D721Med (cell line): ENCODE data around the gene CLCF1.

Experiments
- DNase-seq: peaks from one replicate; pipeline ENCODE4 v3.0.0; 2011; ENCODE audit warnings: low spot score; ENCODE audit not compliant: insufficient read length
- FAIRE-seq: peaks from 2 replicates; lab custom pipeline; 2011; peaks lifted over from hg19 to GRCh38; lab: Jason Lieb, UNC
- TF ChIP-seq, protein P1 (sequence below): IDR thresholded peaks from 2 replicates; pipeline ENCODE4 v1.5.1; 2012; ENCODE audit warnings: mild to moderate bottlenecking, control low read depth; ENCODE audit not compliant: insufficient read depth; ENCODE audit errors: missing control alignments

The CLCF1 gene

DNA sequence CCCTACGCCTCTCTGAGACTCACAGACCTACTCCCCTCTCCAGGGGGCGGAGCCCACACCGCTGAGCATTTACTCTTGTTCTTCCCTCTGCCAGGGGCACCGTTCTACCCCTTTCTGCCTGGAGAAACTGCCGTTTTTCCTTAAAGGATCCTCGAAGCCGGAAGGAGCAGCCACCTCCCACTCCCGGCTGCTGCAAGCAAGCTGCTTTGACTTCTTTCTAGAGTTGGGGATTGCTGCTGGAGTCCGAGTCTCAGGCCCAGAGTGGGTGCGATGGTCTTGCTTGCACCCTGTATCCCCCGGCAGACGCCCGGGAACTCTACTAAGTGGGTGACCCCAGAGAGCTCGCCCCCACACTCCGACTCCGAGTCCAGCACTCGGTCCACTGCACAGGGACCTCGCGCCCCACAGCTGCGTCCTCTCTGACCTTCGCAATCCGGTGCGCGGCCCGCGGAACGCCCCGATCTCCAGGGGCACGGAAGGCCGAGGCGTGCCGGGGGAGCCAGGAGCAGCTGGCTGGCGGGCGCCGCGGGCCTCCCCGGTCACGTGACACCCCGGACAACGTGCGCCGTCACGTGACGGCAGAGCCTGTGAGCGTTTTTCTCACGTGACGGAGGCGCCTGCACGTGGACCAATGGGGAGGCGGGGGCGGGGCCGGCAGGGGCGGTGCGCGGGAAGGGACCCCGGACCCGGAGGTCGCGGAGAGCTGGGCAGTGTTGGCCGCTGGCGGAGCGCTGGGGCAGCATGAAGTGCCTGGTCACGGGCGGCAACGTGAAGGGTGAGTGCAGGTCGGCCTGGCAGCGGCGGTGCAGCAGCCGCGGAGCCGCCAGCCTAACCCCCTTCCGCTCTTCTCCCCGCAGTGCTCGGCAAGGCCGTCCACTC lies 18.1 kb upstream of the CLCF1 start, which contains the start of gene RAD9A:
TSS of gene RAD9A (plus strand) at position 683 of the 879 bp plus-strand sequence. CDS start at position 742, 59 bp downstream.
- DNase-seq (peak; percentile 100), FAIRE-seq (no peak)
- TF ChIP-seq, protein P1, sequence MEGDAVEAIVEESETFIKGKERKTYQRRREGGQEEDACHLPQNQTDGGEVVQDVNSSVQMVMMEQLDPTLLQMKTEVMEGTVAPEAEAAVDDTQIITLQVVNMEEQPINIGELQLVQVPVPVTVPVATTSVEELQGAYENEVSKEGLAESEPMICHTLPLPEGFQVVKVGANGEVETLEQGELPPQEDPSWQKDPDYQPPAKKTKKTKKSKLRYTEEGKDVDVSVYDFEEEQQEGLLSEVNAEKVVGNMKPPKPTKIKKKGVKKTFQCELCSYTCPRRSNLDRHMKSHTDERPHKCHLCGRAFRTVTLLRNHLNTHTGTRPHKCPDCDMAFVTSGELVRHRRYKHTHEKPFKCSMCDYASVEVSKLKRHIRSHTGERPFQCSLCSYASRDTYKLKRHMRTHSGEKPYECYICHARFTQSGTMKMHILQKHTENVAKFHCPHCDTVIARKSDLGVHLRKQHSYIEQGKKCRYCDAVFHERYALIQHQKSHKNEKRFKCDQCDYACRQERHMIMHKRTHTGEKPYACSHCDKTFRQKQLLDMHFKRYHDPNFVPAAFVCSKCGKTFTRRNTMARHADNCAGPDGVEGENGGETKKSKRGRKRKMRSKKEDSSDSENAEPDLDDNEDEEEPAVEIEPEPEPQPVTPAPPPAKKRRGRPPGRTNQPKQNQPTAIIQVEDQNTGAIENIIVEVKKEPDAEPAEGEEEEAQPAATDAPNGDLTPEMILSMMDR, result no peak

DNA sequence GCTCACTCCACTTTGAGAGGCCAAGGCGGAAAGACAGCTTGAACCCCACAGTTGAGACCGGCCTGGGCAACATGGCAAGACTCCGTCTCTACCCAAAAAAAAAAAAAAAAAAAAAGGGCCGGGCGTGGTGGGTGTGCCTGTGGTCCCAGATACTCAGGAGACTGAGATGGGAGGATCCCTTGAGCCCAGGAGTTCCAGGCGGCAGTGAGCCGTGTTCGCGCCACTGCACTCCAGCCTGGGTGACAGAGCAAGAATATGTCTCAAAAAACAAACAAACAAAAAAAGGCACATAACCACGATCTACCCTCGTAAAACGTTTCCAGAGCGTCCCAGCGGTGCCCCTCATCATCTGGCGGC lies 17.5 kb upstream of the CLCF1 start:
- TF ChIP-seq, protein P1, result no peak
- FAIRE-seq, result no peak
- DNase-seq, result no peak

DNA sequence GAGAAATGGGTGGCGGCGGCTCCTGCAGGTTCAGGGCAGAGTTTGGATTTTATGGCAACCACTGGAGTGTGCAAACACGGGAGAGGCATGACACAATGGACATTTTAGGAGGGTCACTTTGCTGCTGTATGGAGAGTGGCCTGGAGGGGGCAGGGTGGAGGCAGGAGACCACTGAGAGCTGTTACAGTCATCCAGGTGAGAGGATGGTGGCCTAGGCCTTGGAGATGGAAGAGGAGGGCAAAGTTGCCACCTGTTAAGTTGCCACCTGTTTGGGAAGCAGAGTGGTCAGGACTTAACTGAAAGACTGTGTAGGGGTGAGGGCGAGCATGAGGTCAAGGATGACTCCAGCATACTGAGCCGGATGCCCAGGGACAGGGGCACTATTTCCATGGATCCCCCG lies 16.1 kb upstream of the CLCF1 start:
- FAIRE-seq (no peak), DNase-seq (no peak)
- TF ChIP-seq, protein P1, result peak; percentile 54

DNA sequence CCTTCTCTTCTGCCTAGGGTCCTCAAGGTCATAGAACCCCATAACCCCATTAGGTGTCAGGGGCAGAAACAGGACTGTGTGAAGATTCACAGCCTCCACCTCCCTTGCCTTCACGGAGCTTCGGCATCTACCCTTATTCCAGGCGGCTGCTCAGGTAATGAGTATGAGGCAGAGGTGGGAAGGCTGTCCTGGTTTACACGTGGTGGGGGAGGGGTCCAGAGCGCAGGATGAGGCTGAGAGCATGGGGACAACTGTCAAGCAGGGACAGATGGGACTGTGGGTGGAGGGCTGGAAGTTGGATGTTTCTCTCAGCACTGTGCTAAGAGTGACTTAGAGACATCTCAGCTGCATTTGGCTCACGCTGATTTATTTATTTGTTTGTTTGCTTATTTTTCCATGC lies 14.1 kb upstream of the CLCF1 start:
- no peak for FAIRE-seq
- DNase-seq, result no peak
- TF ChIP-seq, protein P1, result no peak

DNA sequence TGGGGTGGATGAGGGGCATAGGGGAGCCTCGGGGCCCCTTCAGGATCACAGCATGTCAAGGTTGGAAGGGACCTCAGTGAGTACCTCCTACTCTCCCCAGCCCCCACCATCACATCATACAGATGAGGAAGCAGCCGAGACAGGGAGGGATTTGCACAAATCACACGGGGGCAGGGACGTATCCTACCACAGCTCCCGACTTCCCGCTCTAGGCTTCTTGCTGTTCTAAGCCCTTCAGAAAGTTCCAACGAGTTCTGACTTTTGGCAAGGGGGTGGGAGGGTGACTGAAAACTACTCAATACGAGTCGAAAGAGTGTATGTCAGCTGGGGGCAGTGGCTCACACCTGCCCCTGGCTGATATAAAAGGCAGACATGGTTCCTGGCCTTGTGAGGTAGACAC lies 13.7 kb upstream of the CLCF1 start:
- FAIRE-seq, result no peak
- TF ChIP-seq, protein P1, result no peak
- no peak for DNase-seq

DNA sequence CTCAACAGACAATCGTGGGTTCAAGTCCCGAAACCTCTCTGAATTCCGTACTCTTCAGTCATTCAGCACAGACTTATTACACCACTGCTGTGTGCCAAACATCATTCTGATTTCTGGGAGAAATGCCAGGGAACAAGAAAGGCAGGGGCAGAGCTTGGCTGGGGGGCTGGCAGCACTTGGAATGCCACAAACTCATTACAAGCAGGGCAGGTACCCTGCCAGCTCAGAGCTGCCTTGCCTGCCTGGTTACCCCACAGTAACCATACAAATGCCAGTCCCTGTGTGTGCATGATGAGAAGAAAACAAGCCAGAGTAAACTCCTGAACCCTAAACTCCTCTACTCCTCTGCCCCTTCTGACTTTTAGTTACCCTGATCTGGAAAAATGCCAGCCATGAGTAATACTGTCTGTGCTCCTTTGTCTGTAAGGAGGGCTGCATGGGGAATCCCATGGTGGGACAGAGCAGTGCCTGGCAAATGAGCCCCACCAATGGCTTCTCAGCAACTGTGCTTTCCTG lies 11.5 kb upstream of the CLCF1 start:
- TF ChIP-seq, protein P1, result no peak
- no peak for DNase-seq
- no peak for FAIRE-seq
